Activated T-cell treated with anti-CD3 and anti-CD28 coated beads for 1 hour (primary cell): ENCODE results near the gene USP13.
"Not testable (repeated sequence)": the region's sequence is repeated elsewhere in the genome, so short reads cannot be mapped to it uniquely, and the experiment has no call there.

ENCODE experiments used
- DNase-seq: peaks from one replicate; pipeline ENCODE4 v3.0.0-alpha.2; 2020; ENCODE audit warnings: low read depth

Gene USP13

GRCh38 chr3:179738998-179739397 lies 86.2 kb downstream of the USP13 start:
- DNase-seq, result no peak

- no peak for DNase-seq
These were observed 87.2 kb downstream of the USP13 start for GRCh38 chr3:179739816-179740594.

- DNase-seq, result no peak
These were observed 91.1 kb downstream of the USP13 start for GRCh38 chr3:179743913-179744312.

- no peak for DNase-seq
These were observed 91.8 kb downstream of the USP13 start for GRCh38 chr3:179744667-179745066.

GRCh38 chr3:179745079-179745478 lies 92.2 kb downstream of the USP13 start:
- no peak for DNase-seq

GRCh38 chr3:179745716-179746115 lies 92.9 kb downstream of the USP13 start:
- no peak for DNase-seq

- no peak for DNase-seq
These were observed 98.0 kb downstream of the USP13 start for GRCh38 chr3:179750720-179751328.

- no peak for DNase-seq
These were observed 108.1 kb downstream of the USP13 start for GRCh38 chr3:179760944-179761343.

GRCh38 chr3:179765396-179765795 lies 112.6 kb downstream of the USP13 start:
- DNase-seq, result no peak

- no peak for DNase-seq
These were observed 113.7 kb downstream of the USP13 start for GRCh38 chr3:179766416-179767133.

GRCh38 chr3:179768080-179768479 lies 115.2 kb downstream of the USP13 start:
- no peak for DNase-seq

GRCh38 chr3:179769411-179770247 lies 116.8 kb downstream of the USP13 start:
- DNase-seq, result no peak

GRCh38 chr3:179771797-179772196 lies 119.0 kb downstream of the USP13 start:
- DNase-seq, result no peak

GRCh38 chr3:179772297-179772696 lies 119.5 kb downstream of the USP13 start:
- DNase-seq, result no peak

GRCh38 chr3:179775416-179776122 lies 122.7 kb downstream of the USP13 start:
- no peak for DNase-seq

- DNase-seq, result not testable (repeated sequence)
These were observed 130.0 kb downstream of the USP13 start for GRCh38 chr3:179782841-179783240.

GRCh38 chr3:179788996-179789395 lies 136.2 kb downstream of the USP13 start:
- DNase-seq, result no peak

- DNase-seq, result no peak
These were observed 139.0 kb downstream of the USP13 start for GRCh38 chr3:179791793-179792192.

- DNase-seq, result no peak
These were observed 141.5 kb downstream of the USP13 start for GRCh38 chr3:179794355-179794754.

GRCh38 chr3:179796421-179796820 lies 143.6 kb downstream of the USP13 start:
- DNase-seq, result no peak

GRCh38 chr3:179797192-179797591 lies 144.4 kb downstream of the USP13 start:
- DNase-seq, result no peak

GRCh38 chr3:179801263-179801662 lies 148.4 kb downstream of the USP13 start:
- DNase-seq, result no peak
